HG03354 (cell line): ENCODE measurements around the gene MAGEB1.

ENCODE experiments used
- ATAC-seq: cut with Tn5 transposase; IDR thresholded peaks from one replicate; pipeline ENCODE4 v1.9.1; 2021; ENCODE audit warnings: mild to moderate bottlenecking; ENCODE audit not compliant: unreplicated experiment, poor library complexity, severe bottlenecking

MAGEB1 gene, protein sequence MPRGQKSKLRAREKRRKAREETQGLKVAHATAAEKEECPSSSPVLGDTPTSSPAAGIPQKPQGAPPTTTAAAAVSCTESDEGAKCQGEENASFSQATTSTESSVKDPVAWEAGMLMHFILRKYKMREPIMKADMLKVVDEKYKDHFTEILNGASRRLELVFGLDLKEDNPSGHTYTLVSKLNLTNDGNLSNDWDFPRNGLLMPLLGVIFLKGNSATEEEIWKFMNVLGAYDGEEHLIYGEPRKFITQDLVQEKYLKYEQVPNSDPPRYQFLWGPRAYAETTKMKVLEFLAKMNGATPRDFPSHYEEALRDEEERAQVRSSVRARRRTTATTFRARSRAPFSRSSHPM

DNA sequence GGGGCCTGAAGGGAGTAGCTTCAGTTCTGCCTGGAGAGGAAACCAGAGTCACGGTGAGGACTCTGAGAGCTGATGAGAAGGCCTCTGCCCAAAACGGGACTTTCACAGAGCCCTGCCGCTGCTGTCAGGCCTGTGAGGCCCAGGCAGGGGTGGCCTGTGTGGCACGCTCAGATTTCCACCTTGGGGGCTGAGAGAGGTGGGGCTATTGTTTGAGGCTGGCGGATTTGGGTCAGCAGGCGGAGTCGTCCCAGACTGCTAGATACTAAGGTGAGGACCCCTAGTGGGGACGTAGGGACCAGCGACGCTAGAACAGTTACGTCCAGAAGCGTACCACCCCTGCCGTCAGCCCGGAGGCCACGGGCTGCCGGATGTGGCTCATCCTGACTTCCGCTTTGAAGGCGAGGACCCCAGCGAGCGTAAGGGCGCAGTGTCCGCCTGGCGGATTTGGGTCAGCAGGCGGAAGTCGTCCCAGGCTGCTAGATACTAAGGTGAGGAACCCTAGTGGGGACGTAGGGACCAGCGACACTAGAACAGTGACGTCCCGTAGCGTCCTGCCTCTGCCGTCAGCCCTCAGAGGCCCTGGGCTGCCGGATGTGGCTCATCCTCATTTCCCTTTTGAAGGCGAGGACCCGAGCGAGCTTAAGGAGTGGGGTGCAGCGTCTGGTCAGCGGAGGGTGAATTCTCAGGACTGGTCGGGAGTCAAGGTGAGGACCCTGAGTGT is at the start of gene MAGEB1:
Gene MAGEB1 (plus strand): TSS at position 378 of the 721 bp plus-strand sequence. CDS start 3,348 bp downstream, outside the sequence.
- no peak for ATAC-seq

- no peak for ATAC-seq
Measured at GRCh38 chrX:30212172-30212571, 34.8 kb upstream of the MAGEB1 start.

DNA sequence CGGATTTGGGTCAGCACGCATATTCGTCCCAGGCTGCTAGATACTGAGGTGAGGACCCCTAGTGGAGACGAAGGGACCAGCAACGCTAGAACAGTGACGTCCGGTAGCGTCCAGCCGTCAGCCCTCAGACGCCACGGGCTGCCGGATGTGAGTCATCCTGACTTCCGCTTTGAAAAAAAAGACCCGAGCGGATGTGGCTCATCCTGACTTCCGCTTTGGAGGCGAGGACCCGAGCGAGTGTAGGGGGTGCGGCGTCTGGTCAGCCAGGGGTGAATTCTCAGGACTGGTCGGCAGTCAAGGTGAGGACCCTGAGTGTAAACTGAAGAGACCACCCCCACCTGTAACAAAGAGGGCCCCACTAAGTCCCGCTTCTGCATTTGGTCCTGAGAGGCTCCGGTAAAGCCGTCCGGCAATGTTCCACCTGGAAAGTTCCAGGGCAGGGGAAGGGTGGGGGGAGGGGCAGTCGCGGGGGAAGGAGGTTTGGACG is 31.5 kb upstream of the MAGEB1 start, which contains the start of gene MAGEB2:
Gene MAGEB2 (plus strand): TSS at position 207 of the 487 bp plus-strand sequence. CDS start 3,018 bp downstream, outside the sequence.
- ATAC-seq: no peak

DNA sequence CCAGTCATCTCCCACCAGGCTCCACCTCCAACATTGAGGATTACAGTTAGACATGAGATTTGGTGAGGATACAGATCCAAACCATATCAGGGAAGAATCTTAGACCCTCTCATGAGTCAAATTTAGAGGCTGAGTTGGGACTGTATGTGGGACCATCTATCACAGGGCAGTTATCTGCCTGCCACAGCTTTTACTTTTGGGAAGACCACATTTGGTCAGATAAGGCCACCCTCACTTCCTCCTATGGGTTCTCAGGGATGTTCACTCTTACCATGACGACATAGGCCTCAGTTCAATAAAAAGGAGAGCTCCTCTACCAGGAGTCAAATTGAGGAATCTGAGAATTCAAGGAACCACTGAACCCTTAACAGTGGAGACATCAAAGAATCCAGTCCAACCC is 29.5 kb upstream of the MAGEB1 start:
- no peak for ATAC-seq

DNA sequence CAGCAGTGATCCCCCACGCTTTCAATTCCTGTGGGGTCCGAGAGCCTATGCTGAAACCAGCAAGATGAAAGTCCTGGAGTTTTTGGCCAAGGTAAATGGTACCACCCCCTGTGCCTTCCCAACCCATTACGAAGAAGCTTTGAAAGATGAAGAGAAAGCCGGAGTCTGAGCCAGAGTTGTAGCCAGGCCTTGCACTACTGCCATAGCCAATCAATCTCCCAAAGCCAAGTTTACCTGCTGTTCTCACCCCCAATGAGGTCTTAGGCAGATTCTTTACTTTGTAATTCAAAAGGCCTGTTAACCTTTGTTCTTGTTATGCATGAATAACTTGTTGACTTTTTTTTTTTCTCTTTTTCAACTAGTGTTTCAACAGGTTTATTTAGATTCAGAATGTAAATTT is 27.6 kb upstream of the MAGEB1 start:
- no peak for ATAC-seq

DNA sequence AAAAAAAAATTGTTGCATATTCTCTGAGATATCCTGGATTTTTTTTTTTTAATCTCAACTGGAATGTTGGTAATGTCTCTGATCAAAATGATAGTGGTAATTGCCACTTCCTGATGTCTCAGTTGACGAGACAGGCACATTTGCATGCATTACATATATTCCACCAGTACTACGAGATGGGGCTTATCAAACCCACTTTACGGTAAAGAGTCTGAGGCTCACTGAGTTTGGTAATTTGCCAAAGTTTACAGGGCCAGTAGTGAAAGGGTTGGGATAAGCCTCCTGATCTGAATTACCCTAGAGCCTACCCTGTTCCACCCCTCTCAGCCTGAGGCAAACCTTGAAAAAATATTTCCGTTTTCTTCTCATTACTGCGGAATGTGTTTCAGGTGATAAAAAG is 26.3 kb upstream of the MAGEB1 start:
- no peak for ATAC-seq

DNA sequence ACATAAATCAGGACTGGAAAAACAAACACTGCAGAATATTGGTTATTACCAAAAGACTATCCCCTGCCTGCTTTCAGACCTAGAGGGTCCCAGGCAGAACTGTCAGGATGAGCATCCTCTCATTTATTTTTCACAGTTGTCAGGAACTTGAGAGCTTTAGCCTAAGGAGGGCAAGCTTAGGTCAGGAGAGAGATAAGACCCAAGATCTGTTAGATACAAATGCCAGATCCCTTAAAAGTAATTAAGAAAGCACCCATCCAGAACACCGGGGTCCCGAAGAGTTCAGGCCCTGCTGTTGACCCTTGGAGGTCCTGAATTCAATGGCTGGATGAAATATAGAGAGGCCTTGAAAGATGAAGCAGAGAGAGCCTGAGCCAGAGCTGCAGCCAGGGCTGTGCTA is 22.4 kb upstream of the MAGEB1 start:
- no peak for ATAC-seq

DNA sequence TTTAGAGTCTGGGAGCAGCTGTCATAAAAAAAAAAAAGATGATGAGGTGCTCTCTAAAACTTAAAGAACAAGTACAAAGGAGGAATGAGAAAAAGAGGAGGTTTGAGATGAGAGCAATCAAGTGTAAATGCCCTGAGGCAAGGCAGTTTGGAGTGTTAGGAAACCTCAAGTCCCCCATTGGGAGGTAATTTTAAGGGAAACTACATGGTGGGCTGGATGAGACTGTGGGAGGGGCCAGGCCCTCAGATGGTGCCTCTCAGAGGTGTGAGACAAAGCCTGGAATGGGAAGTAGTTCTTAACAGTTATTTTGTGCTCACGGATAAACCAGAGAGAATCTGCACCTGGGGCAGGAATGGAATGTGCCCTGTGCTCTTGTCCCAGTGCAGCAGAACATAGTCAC is 18.4 kb upstream of the MAGEB1 start:
- no peak for ATAC-seq

DNA sequence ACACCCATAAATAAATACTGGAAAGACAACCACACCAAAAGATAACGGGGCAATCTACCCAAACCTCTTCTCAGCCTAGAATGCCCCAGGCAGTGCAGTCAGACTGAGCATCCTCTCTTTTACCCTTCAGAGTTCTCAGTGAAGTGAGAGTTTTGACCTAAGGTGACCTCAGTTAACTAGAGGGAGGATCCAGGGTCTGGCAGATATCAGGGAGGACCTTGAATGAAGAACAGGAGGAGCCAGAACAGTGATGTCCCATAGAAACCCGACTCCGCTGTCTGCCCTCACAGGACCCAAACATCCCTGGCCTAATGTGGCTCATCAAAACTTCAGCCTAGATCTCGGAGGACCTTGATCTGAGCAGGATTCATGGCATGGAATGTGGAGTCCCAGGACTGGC is 16.6 kb upstream of the MAGEB1 start, which contains the start of gene MAGEB3:
Gene MAGEB3 (plus strand): TSS at position 263 of the 400 bp plus-strand sequence. CDS start 5,268 bp downstream, outside the sequence.
- no peak for ATAC-seq

GRCh38 chrX:30241724-30242415 is 5.1 kb upstream of the MAGEB1 start, which contains the start of gene MAGEB4:
Gene MAGEB4, plus strand, starts transcription at chrX:30242000. Its CDS starts 136 bp downstream, at chrX:30242136.
- no peak for ATAC-seq

GRCh38 chrX:30248854-30249253 is 1.9 kb downstream of the MAGEB1 start:
- peak; percentile 69 for ATAC-seq

- ATAC-seq: peak; percentile 53
Measured at GRCh38 chrX:30253257-30253656, 6.3 kb downstream of the MAGEB1 start.

DNA sequence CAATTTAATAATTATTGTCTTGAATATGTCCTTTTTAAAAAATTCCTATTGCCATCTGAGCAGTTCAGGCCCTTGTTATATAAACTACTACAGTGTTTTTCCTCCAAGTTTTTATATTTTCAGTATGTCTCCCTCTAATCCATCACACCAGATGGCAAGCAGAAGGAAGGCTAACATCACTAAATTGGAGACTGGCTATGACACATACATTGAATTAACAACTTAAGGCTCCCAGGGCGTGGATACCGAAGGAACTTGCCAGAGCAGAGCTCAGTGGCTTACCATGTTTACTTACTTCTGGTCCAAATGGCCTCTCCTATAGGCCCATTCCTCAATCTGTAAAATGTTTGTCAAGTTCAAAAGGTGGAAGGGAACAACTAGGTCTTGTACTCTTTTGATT is 13.0 kb downstream of the MAGEB1 start:
- ATAC-seq: no peak

- no peak for ATAC-seq
Measured at GRCh38 chrX:30261012-30261411, 14.1 kb downstream of the MAGEB1 start.

- no peak for ATAC-seq
Measured at GRCh38 chrX:30262763-30263162, 15.8 kb downstream of the MAGEB1 start.

DNA sequence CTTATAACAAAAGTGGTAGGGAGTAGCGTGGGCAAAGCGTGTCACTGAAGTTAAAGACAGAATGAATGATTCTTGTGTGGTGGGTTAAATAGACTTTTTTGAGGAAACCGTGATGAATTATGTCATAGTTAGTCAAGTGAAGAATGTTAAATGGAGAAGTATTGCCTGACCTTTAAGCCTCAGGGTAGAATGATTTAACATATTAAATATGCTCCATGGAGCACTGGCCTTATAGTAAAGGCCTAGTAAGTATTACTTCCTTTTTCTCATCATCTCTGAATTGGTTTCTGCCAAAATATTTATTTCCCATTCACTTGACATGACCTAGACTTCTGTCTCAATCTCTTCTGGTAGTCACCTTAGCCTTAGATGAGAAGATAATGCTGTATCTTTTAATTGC is 23.7 kb downstream of the MAGEB1 start:
- no peak for ATAC-seq

DNA sequence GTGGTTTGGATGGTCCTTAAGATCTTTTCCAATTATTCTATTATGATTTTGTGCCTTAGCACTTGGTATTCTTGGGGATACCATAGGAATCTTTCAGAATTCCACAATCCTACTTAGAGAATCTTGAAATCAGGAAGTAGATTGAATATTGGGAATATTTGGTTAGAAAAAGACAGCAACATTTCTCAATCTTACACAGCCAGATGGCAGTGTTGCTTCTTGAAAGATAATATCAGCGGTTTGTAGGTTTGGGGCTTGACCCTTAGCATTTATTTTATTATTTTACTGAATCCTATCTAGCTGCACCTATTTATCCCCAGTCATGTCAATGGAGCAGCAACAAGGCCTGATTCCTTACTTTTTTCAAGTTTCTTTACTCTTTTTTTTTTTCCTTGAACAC is 28.6 kb downstream of the MAGEB1 start:
- ATAC-seq: no peak

DNA sequence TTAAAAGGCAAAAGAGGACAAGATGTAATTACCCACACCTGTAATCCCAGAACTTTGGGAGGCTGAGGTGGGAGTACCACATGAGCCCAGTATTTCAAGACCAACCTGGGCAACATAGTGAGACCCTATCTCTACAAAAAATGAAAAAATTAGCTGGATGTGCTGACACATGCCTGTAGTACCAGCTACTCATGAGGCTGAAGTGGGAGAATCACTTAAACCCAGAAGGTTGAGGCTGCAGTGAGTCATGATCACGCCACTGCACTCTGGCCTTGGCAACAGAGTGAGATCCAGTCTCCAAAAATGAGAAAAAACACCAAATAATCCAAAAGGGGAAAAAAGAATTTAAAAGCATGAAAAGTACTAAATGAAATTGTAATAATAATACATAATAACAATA is 31.4 kb downstream of the MAGEB1 start:
- ATAC-seq: no peak

DNA sequence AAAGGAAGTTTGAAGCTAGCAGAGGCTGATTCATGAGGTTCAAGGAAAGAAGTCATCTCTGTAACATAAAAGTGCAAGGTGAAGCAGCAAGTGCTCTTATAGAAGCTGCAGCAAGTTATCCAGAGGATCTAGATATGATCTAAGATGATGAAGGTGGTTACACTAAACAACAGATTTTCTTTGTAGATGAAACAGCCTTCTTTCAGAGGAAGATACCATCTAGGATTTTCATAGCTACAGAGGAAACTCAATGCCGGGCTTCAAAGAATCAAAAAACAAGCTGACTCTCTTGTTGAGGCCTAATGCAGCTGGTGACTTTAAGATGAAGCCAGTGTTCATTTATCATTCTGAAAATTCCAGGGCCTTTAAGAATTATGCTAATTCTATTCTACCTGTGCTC is 33.5 kb downstream of the MAGEB1 start:
- no peak for ATAC-seq

DNA sequence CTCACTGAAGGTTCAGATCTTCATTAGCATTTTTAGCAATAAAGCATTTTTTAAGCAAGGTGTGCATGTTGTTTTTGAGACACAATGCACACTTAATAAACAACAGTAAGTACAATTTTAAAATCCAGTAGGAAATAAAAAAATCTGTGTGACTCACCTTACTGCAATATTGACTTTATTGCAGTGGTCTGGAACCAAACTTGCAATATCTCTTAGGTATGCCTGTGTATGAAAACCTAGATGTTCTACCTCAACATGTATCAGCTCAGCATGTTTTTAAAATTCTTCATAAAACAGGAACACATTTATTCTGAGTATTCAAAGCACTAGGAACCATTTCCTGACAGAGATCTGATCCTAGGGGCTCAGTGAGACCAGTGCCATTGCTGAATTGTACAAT is 35.6 kb downstream of the MAGEB1 start:
- ATAC-seq: no peak
